ENCODE data around the gene PIGB. TPM values are rescaled to one million over a fixed set of nuclear protein-coding genes. Genes with fewer than 3 reads are reported as not detected.

The PIGB gene
- total RNA-seq, 3 donors from 2014 or later (not counting 1 experiment from before 2014, with no cell fraction given) = 24.9 to 33.5 (median 26.1) TPM

DNA sequence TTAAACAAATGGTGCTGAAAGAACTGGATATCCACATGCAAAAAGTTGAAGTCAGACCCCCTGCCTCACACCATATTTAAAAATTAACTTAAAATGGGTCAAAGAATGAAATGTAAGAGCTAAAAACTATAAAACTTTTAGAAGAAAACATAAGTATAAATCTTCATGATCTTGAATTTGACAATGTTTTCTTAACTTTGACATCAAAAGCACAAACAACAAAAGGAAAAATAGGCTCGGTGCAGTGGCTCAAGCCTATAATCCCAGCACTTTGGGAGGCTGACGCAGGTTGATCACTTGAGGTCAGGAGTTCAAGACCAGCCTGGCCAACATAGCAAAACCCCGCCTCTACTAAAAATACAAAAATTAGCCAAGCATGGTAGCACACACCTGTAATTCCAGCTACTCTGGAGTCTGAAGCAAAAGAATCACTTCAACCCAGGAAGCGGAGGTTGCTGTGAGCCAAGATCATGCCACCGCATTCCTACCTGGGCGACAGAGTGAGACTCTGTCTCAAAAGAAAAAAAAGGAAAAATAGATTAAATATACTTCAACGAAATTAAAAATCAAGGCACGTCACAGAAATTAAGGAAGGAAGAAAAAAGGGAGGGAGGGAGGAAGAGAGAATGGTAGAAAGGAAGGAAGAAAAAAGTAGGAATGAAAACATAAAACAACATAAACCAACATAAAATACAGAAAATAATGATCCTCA, 30.9 kb upstream of the PIGB start:
- TF ChIP-seq, protein P1, sequence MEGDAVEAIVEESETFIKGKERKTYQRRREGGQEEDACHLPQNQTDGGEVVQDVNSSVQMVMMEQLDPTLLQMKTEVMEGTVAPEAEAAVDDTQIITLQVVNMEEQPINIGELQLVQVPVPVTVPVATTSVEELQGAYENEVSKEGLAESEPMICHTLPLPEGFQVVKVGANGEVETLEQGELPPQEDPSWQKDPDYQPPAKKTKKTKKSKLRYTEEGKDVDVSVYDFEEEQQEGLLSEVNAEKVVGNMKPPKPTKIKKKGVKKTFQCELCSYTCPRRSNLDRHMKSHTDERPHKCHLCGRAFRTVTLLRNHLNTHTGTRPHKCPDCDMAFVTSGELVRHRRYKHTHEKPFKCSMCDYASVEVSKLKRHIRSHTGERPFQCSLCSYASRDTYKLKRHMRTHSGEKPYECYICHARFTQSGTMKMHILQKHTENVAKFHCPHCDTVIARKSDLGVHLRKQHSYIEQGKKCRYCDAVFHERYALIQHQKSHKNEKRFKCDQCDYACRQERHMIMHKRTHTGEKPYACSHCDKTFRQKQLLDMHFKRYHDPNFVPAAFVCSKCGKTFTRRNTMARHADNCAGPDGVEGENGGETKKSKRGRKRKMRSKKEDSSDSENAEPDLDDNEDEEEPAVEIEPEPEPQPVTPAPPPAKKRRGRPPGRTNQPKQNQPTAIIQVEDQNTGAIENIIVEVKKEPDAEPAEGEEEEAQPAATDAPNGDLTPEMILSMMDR (IDR thresholded peaks at IDR 0.05) = no peak
- Histone ChIP-seq H3K36me3 (ENCODE audit: control insufficient read depth, insufficient read depth, low read length) (no peaks in the 10 kb centered on the region), H3K27ac (ENCODE audit: low read length) (peak overlapping the region; percentile 91), H3K4me3 (ENCODE audit: low read length) (peak overlapping the region; percentile 80), H3K9me3 (ENCODE audit: control insufficient read depth, insufficient read depth, low read length) (no peaks in the 10 kb centered on the region), H3K27me3 (ENCODE audit: control insufficient read depth, insufficient read depth, low read length) (no peaks in the 10 kb centered on the region), H3K4me1 (ENCODE audit: control insufficient read depth, insufficient read depth, low read length) (peaks cover 36% of the 10 kb centered on the region)
- DNase-seq = peak in 1 of 2 donors; percentile 22
- ATAC-seq = no peak
- Mint-ChIP-seq H3K4me1 (peaks cover 64% of the 10 kb centered on the region in 2 donors), H3K9me3 (no peaks in the 10 kb centered on the region), H3K27me3 (ENCODE audit: low read depth in 2 of 2) (no peaks in the 10 kb centered on the region), H3K36me3 (no peaks in the 10 kb centered on the region), H3K27ac (peak overlapping the region; percentile 93 to 99), H3K4me3 (peak overlapping the region; percentile 92)
- WGBS (ENCODE audit: insufficient coverage) = 89% methylated on average over 6 of the region's 8 CpGs
- intact Hi-C loops (cut with micrococcal nuclease) = loop anchor here (10.0 kb wide), 1 partner anchor 117 kb away; the partner anchor contains the start of genes CCPG1 and PIERCE2

DNA sequence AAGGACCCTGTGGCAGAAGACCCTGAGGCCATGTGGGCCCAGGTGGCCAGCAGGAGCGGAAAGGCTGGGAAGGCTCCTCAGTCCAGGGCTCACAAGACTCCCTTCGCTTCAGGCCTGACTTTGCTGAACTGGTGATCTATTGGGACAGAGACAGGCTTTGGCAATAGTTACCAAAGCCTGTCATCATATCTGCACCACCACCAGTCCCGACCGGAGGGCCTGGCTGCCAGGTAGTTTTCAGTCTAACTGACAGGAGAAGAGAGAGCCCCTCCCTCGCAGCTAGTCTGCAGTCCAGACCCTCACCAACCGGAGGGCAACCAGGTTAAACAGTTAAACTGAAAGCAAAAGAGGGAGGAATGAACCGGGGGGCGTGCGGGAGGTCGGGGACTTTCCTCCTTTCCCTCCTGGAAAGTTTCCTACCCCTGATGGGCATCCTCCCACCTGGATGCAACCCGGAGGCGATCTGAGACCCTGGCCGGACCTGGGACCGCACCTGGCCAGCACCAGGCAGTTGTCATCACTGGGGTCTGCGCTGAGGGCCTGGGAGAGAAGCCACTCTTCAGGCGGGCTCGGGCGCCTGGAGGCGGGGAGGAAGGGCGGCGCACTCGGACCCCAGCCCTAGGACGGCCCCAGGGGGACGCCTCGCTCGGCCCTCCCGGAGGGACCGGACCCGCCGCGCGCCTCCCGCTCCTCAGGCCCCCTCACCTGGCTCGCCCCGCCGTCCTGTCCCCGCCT, 29.8 kb upstream of the PIGB start:
- H3K4me1 ChIP-seq (ENCODE audit: control insufficient read depth, insufficient read depth, low read length) = peaks cover 28% of the 10 kb centered on the region
- peak; percentile 35 to 60 for DNase-seq

GRCh38 chr15:55289746-55290527, 29.1 kb upstream of the PIGB start, which contains the start of gene RAB27A:
RAB27A (minus strand) TSS chr15:55289813; CDS start chr15:55234934, 54,879 bp downstream.
- H3K36me3 Mint-ChIP-seq = no peaks in the 10 kb centered on the region
- peaks cover 24% of the 10 kb centered on the region for H3K4me1 ChIP-seq (ENCODE audit: control insufficient read depth, insufficient read depth, low read length)
- no peaks in the 10 kb centered on the region for H3K27me3 Mint-ChIP-seq (ENCODE audit: low read depth in 2 of 2)
- H3K27ac Mint-ChIP-seq = peak within 1 kb of the TSS; percentile 93 to 99
- H3K9me3 Mint-ChIP-seq = no peaks in the 10 kb centered on the region
- H3K4me3 Mint-ChIP-seq = peak within 1 kb of the TSS; percentile 92
- intact Hi-C loops (cut with micrococcal nuclease) = loop anchor here (1.0 to 10.0 kb wide), 5 partner anchors 8 to 115 kb away; partner anchors contain the start of genes CCPG1 and PIERCE2
- peak; percentile 74 to 91 for DNase-seq
- under 1% methylated on average over 69 of the region's 69 CpGs for WGBS (ENCODE audit: insufficient coverage)
- TF ChIP-seq, protein P1 (IDR thresholded peaks at IDR 0.05) = no peak
- peak within 1 kb of the TSS; percentile 80 for H3K4me3 ChIP-seq (ENCODE audit: low read length)
- no peaks in the 10 kb centered on the region for H3K9me3 ChIP-seq (ENCODE audit: control insufficient read depth, insufficient read depth, low read length)
- H3K27me3 ChIP-seq (ENCODE audit: control insufficient read depth, insufficient read depth, low read length) = no peaks in the 10 kb centered on the region
- no peaks in the 10 kb centered on the region for H3K36me3 ChIP-seq (ENCODE audit: control insufficient read depth, insufficient read depth, low read length)
- H3K27ac ChIP-seq (ENCODE audit: low read length) = peak within 1 kb of the TSS; percentile 91
- ATAC-seq = peak; percentile 76 to 84 (median 81)
- peaks cover 46 to 47% of the 10 kb centered on the region in 2 donors for H3K4me1 Mint-ChIP-seq

More for the DNA sequence above, 29.8 kb upstream of the PIGB start:
- 1% methylated on average over 37 of the region's 37 CpGs for WGBS (ENCODE audit: insufficient coverage)
- Histone ChIP-seq H3K9me3 (ENCODE audit: control insufficient read depth, insufficient read depth, low read length) (no peaks in the 10 kb centered on the region), H3K27me3 (ENCODE audit: control insufficient read depth, insufficient read depth, low read length) (no peaks in the 10 kb centered on the region), H3K27ac (ENCODE audit: low read length) (peak overlapping the region; percentile 91), H3K4me3 (ENCODE audit: low read length) (peak overlapping the region; percentile 80), H3K36me3 (ENCODE audit: control insufficient read depth, insufficient read depth, low read length) (no peaks in the 10 kb centered on the region)
- Mint-ChIP-seq H3K9me3 (no peaks in the 10 kb centered on the region), H3K4me1 (peaks cover 54 to 55% of the 10 kb centered on the region in 2 donors), H3K27ac (peak overlapping the region; percentile 93 to 99), H3K4me3 (peak overlapping the region; percentile 92), H3K27me3 (ENCODE audit: low read depth in 2 of 2) (no peaks in the 10 kb centered on the region), H3K36me3 (no peaks in the 10 kb centered on the region)
- TF ChIP-seq, protein P1 (IDR thresholded peaks at IDR 0.05) = no peak
- ATAC-seq = peak in 2 of 3 donors; percentile 11 to 20
- intact Hi-C loops (cut with micrococcal nuclease) = loop anchor here (10.0 kb wide), 1 partner anchor 116 kb away; the partner anchor contains the start of genes CCPG1 and PIERCE2
